ENCODE measurements around the gene SUMF2.

GRCh38 chr7:56091591-56091990 lies 27.5 kb downstream of the SUMF2 start:
- TF ChIP-seq EP300 (conservative IDR thresholded peaks at IDR 0.05; ENCODE audit: poor library complexity, severe bottlenecking) = no peak
- no peak for TF ChIP-seq CTCF (IDR thresholded peaks at IDR 0.05; ENCODE audit: poor library complexity, severe bottlenecking)
- no peak for TF ChIP-seq EZH2 (IDR thresholded peaks at IDR 0.05; ENCODE audit: borderline replicate concordance, insufficient read depth, low read length, poor library complexity, severe bottlenecking)
- TF ChIP-seq SMC3 (conservative IDR thresholded peaks at IDR 0.05; ENCODE audit: poor library complexity) = no peak
- TF ChIP-seq POLR2AphosphoS5 (IDR thresholded peaks at IDR 0.05) = no peak
- no peak for TF ChIP-seq RAD21 (conservative IDR thresholded peaks at IDR 0.05)
- no peak for TF ChIP-seq TAF1 (IDR thresholded peaks at IDR 0.05; ENCODE audit: low read depth)
- no peak for TF ChIP-seq REST (IDR thresholded peaks at IDR 0.05; ENCODE audit: borderline replicate concordance)
- TF ChIP-seq MXI1 (conservative IDR thresholded peaks at IDR 0.05; ENCODE audit: poor library complexity, severe bottlenecking) = no peak

Data from neural cell (in vitro differentiated cells).